Measurements from ENCODE around the gene MMP23B. TPM values are rescaled to one million over a fixed set of nuclear protein-coding genes. Genes with fewer than 3 reads are reported as not detected.
A peak's percentile ranks its signal among the peaks of the same experiment; 100 is the strongest.

Gene MMP23B
- total and polyA plus RNA-seq, 2 of the 8 experiments (the other 6 are each of a cell fraction or from before 2014, with no cell fraction given) = 9.2 to 14.6 TPM

DNA sequence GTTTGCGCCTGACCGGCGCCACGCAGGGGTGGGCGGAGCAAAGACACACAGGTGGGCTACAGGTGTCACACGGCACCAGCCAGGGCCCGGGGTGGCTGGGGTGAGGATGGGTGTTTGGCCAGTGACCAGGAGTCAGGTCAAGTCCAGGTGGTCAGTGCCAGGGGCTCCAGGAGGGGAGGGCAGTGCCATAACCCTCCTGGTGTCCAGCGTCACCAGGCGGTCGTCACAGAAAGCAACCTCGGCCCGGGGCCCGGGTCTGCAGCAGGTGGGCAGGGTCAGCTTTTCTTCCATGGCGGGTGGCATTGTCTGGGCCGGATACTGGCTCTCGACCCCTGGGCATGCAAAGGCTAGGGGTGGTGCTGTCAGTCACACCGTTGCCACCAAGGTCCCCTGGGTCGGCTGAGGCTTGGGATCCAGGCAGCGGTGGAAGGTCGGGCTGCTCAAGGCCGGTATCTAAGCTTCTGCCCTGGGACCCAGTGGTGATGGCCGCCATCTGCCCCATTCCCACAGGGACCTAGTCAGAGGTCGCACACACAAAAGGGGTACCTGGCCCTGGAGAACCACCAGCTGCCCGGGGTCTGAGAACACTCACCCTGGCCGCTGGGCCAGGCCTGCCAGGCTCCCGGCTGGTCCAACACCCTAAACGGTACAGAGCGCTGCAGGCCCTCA lies 33.8 kb upstream of the MMP23B start:
- Histone ChIP-seq H4K91ac (replicated peaks; ENCODE audit: insufficient read length, low read length) (no peak overlapping the region), H4K5ac (ENCODE audit: insufficient read length, low read depth, low read length) (no peak overlapping the region), H3K4me3 (ENCODE audit: extremely low read depth in 1 of 4, insufficient read depth in 2 of 4, low read depth in 3 of 4, low read length in 4 of 4) (peak overlapping the region in 1 of 4 experiments; percentile 63; a peak in 1 of 8 replicates), H2AK5ac (ENCODE audit: low read depth, low read length) (no peak overlapping the region), H3K79me2 (ENCODE audit: control insufficient read depth in 1 of 2, insufficient read depth in 2 of 2, low read length in 2 of 2) (no peaks in the 10 kb centered on the region), H3K9ac (replicated peaks in 1 of 4; ENCODE audit: extremely low read depth in 1 of 4, low read depth in 3 of 4, low read length in 3 of 4) (no peak overlapping the region), H3K27ac (ENCODE audit: low read depth, low read length) (no peak overlapping the region), H3K23me2 (ENCODE audit: low read depth, low read length) (peaks cover 16% of the 10 kb centered on the region; the same call in 1 of the 2 replicates), H4K8ac (ENCODE audit: extremely low read depth, insufficient read depth, low read length) (no peak overlapping the region; the same call in 1 of the 2 replicates), H2BK15ac (ENCODE audit: low read length) (no peak overlapping the region; the same call in 1 of the 2 replicates), H3K36me3 (ENCODE audit: control insufficient read depth in 2 of 4, insufficient read depth in 4 of 4, low read length in 3 of 4) (no peaks in the 10 kb centered on the region), H3K4ac (replicated peaks; ENCODE audit: insufficient read length, low read depth, low read length) (no peak overlapping the region), H3K14ac (ENCODE audit: insufficient read length) (no peak overlapping the region), H2BK20ac (ENCODE audit: low read length) (no peak overlapping the region), H3K56ac (replicated peaks; ENCODE audit: insufficient read length, low read depth, low read length) (no peak overlapping the region), H2BK120ac (replicated peaks; ENCODE audit: low read depth, low read length) (no peak overlapping the region), H2AFZ (ENCODE audit: low read length) (no peak overlapping the region), H2BK5ac (ENCODE audit: low read depth, low read length) (no peak overlapping the region), H3K23ac (ENCODE audit: insufficient read length) (no peak overlapping the region), H3K9me3 (ENCODE audit: insufficient read depth in 2 of 2, low read depth in 1 of 2, low read length in 1 of 2) (no peaks in the 10 kb centered on the region), H2BK12ac (ENCODE audit: low read depth, low read length) (0 out of 2 replicates have a peak overlapping the region, but pooled peaks have one; percentile 17), H3K4me2 (ENCODE audit: insufficient read depth in 1 of 2, low read depth in 2 of 2, low read length in 2 of 2) (peak overlapping the region; percentile 52 to 86; a peak in 2 of 4 replicates), H4K20me1 (replicated peaks in 1 of 2; ENCODE audit: control insufficient read depth in 1 of 2, insufficient read depth in 2 of 2, low read length in 2 of 2) (peaks cover 2 to 6% of the 10 kb centered on the region in 2 experiments), H3K18ac (ENCODE audit: extremely low read depth, low read length) (no peak overlapping the region), H3K27me3 (replicated peaks in 1 of 4; ENCODE audit: control insufficient read depth in 3 of 4, extremely low read depth in 1 of 4, insufficient read depth in 3 of 4, low read length in 3 of 4) (peaks cover 13 to 41% (median 34%) of the 10 kb centered on the region in 4 experiments), H3K4me1 (replicated peaks in 1 of 4; ENCODE audit: control insufficient read depth in 3 of 4, insufficient read depth in 4 of 4, low read length in 3 of 4) (peaks cover 0 to 24% (median 18%) of the 10 kb centered on the region in 4 experiments; a peak in 6 of 7 replicates), H3K79me1 (ENCODE audit: low read depth, low read length) (no peaks in the 10 kb centered on the region)
- no peak for FAIRE-seq
- 90% methylated on average over 28 of the region's 28 CpGs; no CpG with 5 or more reads in 1 of the 2 experiments for WGBS, 2 experiments (ENCODE audit: extremely low coverage in 1 of 2, insufficient coverage in 1 of 2, insufficient read length in 1 of 2, insufficient replicate concordance in 2 of 2, low coverage in 1 of 2, low lambda C conversion rate in 2 of 2, missing lambda C conversion rate in 1 of 2)
- ChIA-PET CTCF (ENCODE audit: partially characterized antibody) (interaction anchor here (0.6 to 3.1 kb wide), 17 partner anchors 11 to 299 kb away, joined by 3 to 18 read pairs (median 6); no protein-coding TSS in a partner anchor), POLR2A (ENCODE audit: partially characterized antibody) (interaction anchor here (0.9 to 2.7 kb wide), 7 partner anchors 10 to 39 kb away, joined by 3 to 10 read pairs (median 7); partner anchors contain the start of genes MIB2 and SSU72)
- DNase-seq (ENCODE audit: low read depth in 1 of 2, low spot score in 2 of 2) = no peak
- no peak for TF ChIP-seq SUZ12 (IDR thresholded peaks at IDR 0.05; ENCODE audit: low read length)
- no peak for TF ChIP-seq RBBP5 (IDR thresholded peaks at IDR 0.05; ENCODE audit: borderline replicate concordance, low read depth, low read length)
- TF ChIP-seq SAP30 (IDR thresholded peaks at IDR 0.05; ENCODE audit: insufficient read depth, insufficient replicate concordance, low read length) = no peak
- no peak for TF ChIP-seq POU5F1 (IDR thresholded peaks at IDR 0.05; ENCODE audit: low read depth, low read length)
- TF ChIP-seq EGR1 (IDR thresholded peaks at IDR 0.05; ENCODE audit: borderline replicate concordance, low read depth, low read length) = no peak
- no peak for TF ChIP-seq ASH2L (IDR thresholded peaks at IDR 0.05; ENCODE audit: low read length)
- no peak for TF ChIP-seq CBX5 (IDR thresholded peaks at IDR 0.05; ENCODE audit: low read depth, low read length)
- no peak for TF ChIP-seq HDAC2 (IDR thresholded peaks at IDR 0.05; ENCODE audit: borderline replicate concordance in 1 of 2, low read depth in 2 of 2, low read length in 2 of 2)
- TF ChIP-seq RAD21 (IDR thresholded peaks at IDR 0.05 in 1 of 2, conservative IDR thresholded peaks at IDR 0.05 in 1 of 2; ENCODE audit: low read depth in 2 of 2, low read length in 2 of 2) = no peak
- no peak for TF ChIP-seq KDM1A (IDR thresholded peaks at IDR 0.05; ENCODE audit: borderline replicate concordance, low read length)
- TF ChIP-seq RFX5 (IDR thresholded peaks at IDR 0.05; ENCODE audit: borderline replicate concordance, low read depth, low read length) = no peak
